H1 (cell line): Measurements from ENCODE around the gene TMPRSS15. TPM values are rescaled to one million over a fixed set of nuclear protein-coding genes. Genes with fewer than 3 reads are reported as not detected.

Experiments used
- CTCF ChIA-PET: fragments of 300-600 bp; sonication (Branson Sonifier 250); formaldehyde crosslinking; loops from one replicate; lab custom pipeline; 2021; ENCODE audit not compliant: partially characterized antibody; lab: Charles Lee
- POLR2A ChIA-PET: fragments of 300-600 bp; sonication (Branson Sonifier 250); formaldehyde crosslinking; loops from one replicate; lab custom pipeline; 2021; ENCODE audit warnings: inconsistent platforms; ENCODE audit not compliant: partially characterized antibody; lab: Charles Lee
- DNase-seq, 2 experiments: peaks; one replicate each; pipeline versions ENCODE4 v3.0.0 to v3.0.0-alpha.2; 2010 to 2022; ENCODE audit warnings: low spot score in 2 of 2, low read depth in 1 of 2, mixed read lengths in 1 of 2
- FAIRE-seq: peaks from 2 replicates; lab custom pipeline; 2011; peaks lifted over from hg19 to GRCh38; lab: Jason Lieb, UNC
- H2AFZ ChIP-seq: 2 replicates; pipeline ENCODE4 v1.8.1; 2012; ENCODE audit warnings: low read length, inconsistent platforms
- H2AK5ac ChIP-seq: 2 replicates; pipeline ENCODE4 v1.6.1; 2013; ENCODE audit warnings: low read depth, low read length
- H2BK120ac ChIP-seq: replicated peaks from 2 replicates; pipeline ENCODE3; 2013; ENCODE audit warnings: low read depth, low read length, inconsistent platforms
- H2BK12ac ChIP-seq: 2 replicates; pipeline ENCODE4 v1.6.1; 2013; ENCODE audit warnings: low read depth, low read length
- H2BK15ac ChIP-seq: 2 replicates; pipeline ENCODE4 v1.6.1; 2013; ENCODE audit warnings: low read length
- H2BK20ac ChIP-seq: 2 replicates; pipeline ENCODE4 v1.6.1; 2013; ENCODE audit warnings: low read length
- H2BK5ac ChIP-seq: 2 replicates; pipeline ENCODE4 v1.6.1; 2013; ENCODE audit warnings: low read depth, low read length
- H3K14ac ChIP-seq: 2 replicates; pipeline ENCODE4 v1.6.1; 2013; ENCODE audit warnings: inconsistent platforms; ENCODE audit not compliant: insufficient read length
- H3K18ac ChIP-seq: 2 replicates; pipeline ENCODE4 v1.6.1; 2013; ENCODE audit warnings: low read length; ENCODE audit errors: extremely low read depth
- H3K23ac ChIP-seq: 2 replicates; pipeline ENCODE4 v1.6.1; 2013; ENCODE audit warnings: inconsistent platforms; ENCODE audit not compliant: insufficient read length
- H3K23me2 ChIP-seq: 2 replicates; pipeline ENCODE4 v1.6.1; 2013; ENCODE audit warnings: low read depth, low read length
- H3K27ac ChIP-seq: 2 replicates; pipeline ENCODE4 v1.6.1; 2011; ENCODE audit warnings: low read depth, low read length, inconsistent platforms
- H3K27me3 ChIP-seq, 4 experiments: replicated peaks in 1 of 4; 1 replicate in 1 of 4; 2 replicates in 3 of 4; pipeline versions ENCODE4 v1.6.1 to v1.8.1; 2011 to 2013; ENCODE audit warnings: low read length in 3 of 4, mild to moderate bottlenecking in 3 of 4, inconsistent platforms in 2 of 4, mixed read lengths in 2 of 4, moderate library complexity in 1 of 4; ENCODE audit not compliant: control insufficient read depth in 3 of 4, insufficient read depth in 3 of 4; ENCODE audit errors: extremely low read depth in 1 of 4
- H3K36me3 ChIP-seq, 4 experiments: 2 replicates each; pipeline versions ENCODE4 v1.6.1 to v1.8.1; 2011 to 2013; ENCODE audit warnings: mild to moderate bottlenecking in 4 of 4, low read length in 3 of 4, moderate library complexity in 2 of 4, control low read depth in 1 of 4, inconsistent platforms in 1 of 4; ENCODE audit not compliant: insufficient read depth in 4 of 4, control insufficient read depth in 2 of 4
- H3K4ac ChIP-seq: replicated peaks from 2 replicates; pipeline ENCODE3; 2013; ENCODE audit warnings: low read length, low read depth, mixed read lengths, inconsistent platforms; ENCODE audit not compliant: insufficient read length
- H3K4me1 ChIP-seq, 4 experiments: replicated peaks in 1 of 4; 1 replicate in 1 of 4; 2 replicates in 3 of 4; pipeline versions ENCODE4 v1.6.1 to v1.8.1; 2011 to 2013; ENCODE audit warnings: low read length in 3 of 4, inconsistent platforms in 2 of 4, mixed read lengths in 1 of 4; ENCODE audit not compliant: insufficient read depth in 4 of 4, control insufficient read depth in 3 of 4
- H3K4me2 ChIP-seq, 2 experiments: 2 replicates each; pipeline versions ENCODE4 v1.6.1 to v1.8.1; 2011 to 2013; ENCODE audit warnings: low read depth in 2 of 2, low read length in 2 of 2, control low read depth in 1 of 2, inconsistent platforms in 1 of 2, mild to moderate bottlenecking in 1 of 2; ENCODE audit not compliant: insufficient read depth in 1 of 2
- H3K4me3 ChIP-seq, 4 experiments: fragments of 200-600, 300-600 bp in 1 of 4; sonication (generic), shearing (Covaris generic), sonication (Bioruptor Twin) in 1 of 4; 2 replicates each; pipeline versions ENCODE4 v1.5.1 to v1.8.1; 2011 to 2016; ENCODE audit warnings: low read length in 4 of 4, low read depth in 3 of 4, control low read depth in 2 of 4, inconsistent platforms in 2 of 4, mild to moderate bottlenecking in 2 of 4, mixed read lengths in 1 of 4, moderate library complexity in 1 of 4; ENCODE audit not compliant: insufficient read depth in 2 of 4; ENCODE audit errors: extremely low read depth in 1 of 4
- H3K56ac ChIP-seq: replicated peaks from 2 replicates; pipeline ENCODE3; 2013; ENCODE audit warnings: low read depth, mild to moderate bottlenecking, mixed read lengths, low read length, inconsistent platforms; ENCODE audit not compliant: insufficient read length
- H3K79me1 ChIP-seq: 2 replicates; pipeline ENCODE4 v1.6.1; 2013; ENCODE audit warnings: low read depth, low read length, control low read depth
- H3K79me2 ChIP-seq, 2 experiments: 2 replicates each; pipeline versions ENCODE4 v1.6.1 to v1.8.1; 2012 to 2013; ENCODE audit warnings: low read length in 2 of 2, mild to moderate bottlenecking in 2 of 2, inconsistent platforms in 1 of 2; ENCODE audit not compliant: insufficient read depth in 2 of 2, control insufficient read depth in 1 of 2
- H3K9ac ChIP-seq, 4 experiments: replicated peaks in 1 of 4; 1 replicate in 1 of 4; 2 replicates in 3 of 4; pipeline versions ENCODE4 v1.6.1 to v1.8.1; 2011 to 2013; ENCODE audit warnings: low read depth in 3 of 4, low read length in 3 of 4, control low read depth in 2 of 4, mild to moderate bottlenecking in 2 of 4, moderate library complexity in 2 of 4, inconsistent platforms in 1 of 4; ENCODE audit errors: extremely low read depth in 1 of 4
- H3K9me3 ChIP-seq, 2 experiments: 2 replicates each; pipeline versions ENCODE4 v1.6.1 to v1.8.1; 2012 to 2013; ENCODE audit warnings: mild to moderate bottlenecking in 2 of 2, moderate library complexity in 2 of 2, control low read depth in 1 of 2, inconsistent platforms in 1 of 2, low read depth in 1 of 2, low read length in 1 of 2, mixed read lengths in 1 of 2; ENCODE audit not compliant: insufficient read depth in 2 of 2
- H4K20me1 ChIP-seq, 2 experiments: replicated peaks in 1 of 2; 2 replicates each; pipeline versions ENCODE3 to v1.8.1; 2011 to 2013; ENCODE audit warnings: inconsistent platforms in 2 of 2, low read length in 2 of 2, mild to moderate bottlenecking in 1 of 2; ENCODE audit not compliant: insufficient read depth in 2 of 2, control insufficient read depth in 1 of 2
- H4K5ac ChIP-seq: 2 replicates; pipeline ENCODE4 v1.6.1; 2013; ENCODE audit warnings: low read length, low read depth, mixed read lengths, inconsistent platforms; ENCODE audit not compliant: insufficient read length
- H4K8ac ChIP-seq: 2 replicates; pipeline ENCODE4 v1.8.0; 2013; ENCODE audit warnings: mild to moderate bottlenecking, moderate library complexity, low read length, inconsistent platforms; ENCODE audit not compliant: insufficient read depth; ENCODE audit errors: extremely low read depth
- H4K91ac ChIP-seq: replicated peaks from 2 replicates; pipeline ENCODE3; 2013; ENCODE audit warnings: low read length, mixed read lengths, inconsistent platforms; ENCODE audit not compliant: insufficient read length
- RAD21 ChIP-seq, 2 experiments: IDR thresholded peaks in 1 of 2; conservative IDR thresholded peaks in 1 of 2; 2 replicates each; pipeline ENCODE4 v1.6.1; 2011; ENCODE audit warnings: low read depth in 2 of 2, low read length in 2 of 2, improper control_type of control experiment in 1 of 2, inconsistent platforms in 1 of 2, mild to moderate bottlenecking in 1 of 2, moderate library complexity in 1 of 2
- SUZ12 ChIP-seq: fragments of 200-600 bp; sonication (generic); IDR thresholded peaks from 2 replicates; pipeline ENCODE4 v1.6.1; 2012; ENCODE audit warnings: mild to moderate bottlenecking, inconsistent platforms, low read length, moderate library complexity, mixed read lengths
- WGBS, 2 experiments: shearing (Covaris generic) in 1 of 2; methylation state at CpG; one replicate each; pipeline versions ENCODE4 v1.1.6 to v1.1.7; 2013 to 2015; ENCODE audit warnings: low lambda C conversion rate in 2 of 2, mixed read lengths in 2 of 2, inconsistent platforms in 1 of 2, low coverage in 1 of 2, missing lambda C conversion rate in 1 of 2; ENCODE audit not compliant: insufficient replicate concordance in 2 of 2, insufficient coverage in 1 of 2, insufficient read length in 1 of 2; ENCODE audit errors: extremely low coverage in 1 of 2, missing lambda C conversion rate in 1 of 2; 5-methylcytosine and 5-hydroxymethylcytosine counted together
- polyA plus RNA-seq, 7 experiments: library from polyadenylated mRNA; depleted of rRNA in 3 of 7; stranded (reverse) in 5 of 7; unstranded in 2 of 7; fragments of >200 nt in 5 of 7; fragments of 200-250 nt in 2 of 7; gene quantifications; 1 replicate in 5 of 7; 2 replicates in 1 of 7; 4 replicates in 1 of 7; pipeline versions ENCODE4 v1.2.1 to v1.2.3, GENCODE V29; 2011 to 2013; ENCODE audit warnings: missing spikeins in 2 of 7, mixed read lengths in 2 of 7
- total RNA-seq: library from RNA; stranded (reverse); fragmentation: NEBNext Ultra II Directional; extraction: Animal tissue kit (Norgen Biotek cat#: 25700); gene quantifications from 2 replicates; pipeline ENCODE4 v1.2.1, GENCODE V29; 2021

The TMPRSS15 gene
- total and polyA plus RNA-seq, 2 of the 8 experiments (the other 6 are each of a cell fraction or from before 2014, with no cell fraction given) = not detected

- Histone ChIP-seq H3K23me2 (no peaks in the 10 kb centered on the region; the same call in 1 of the 2 replicates), H3K27ac (no peak overlapping the region), H3K14ac (no peak overlapping the region), H2BK120ac (no peak overlapping the region), H2BK5ac (no peak overlapping the region), H2BK20ac (no peak overlapping the region), H2BK12ac (no peak overlapping the region), H3K27me3 (no peaks in the 10 kb centered on the region), H4K20me1 (no peaks in the 10 kb centered on the region), H3K79me2 (no peaks in the 10 kb centered on the region), H3K9me3 (no peaks in the 10 kb centered on the region), H3K23ac (no peak overlapping the region), H3K79me1 (no peaks in the 10 kb centered on the region), H3K4ac (no peak overlapping the region), H2AK5ac (no peak overlapping the region), H2AFZ (no peak overlapping the region), H3K36me3 (no peaks in the 10 kb centered on the region), H3K56ac (no peak overlapping the region), H4K5ac (no peak overlapping the region), H3K4me3 (no peak overlapping the region), H2BK15ac (no peak overlapping the region), H4K91ac (no peak overlapping the region), H3K4me2 (no peak overlapping the region), H4K8ac (no peak overlapping the region), H3K18ac (no peak overlapping the region), H3K4me1 (no peaks in the 10 kb centered on the region), H3K9ac (no peak overlapping the region)
- FAIRE-seq (no peak), DNase-seq (no peak)
- ChIA-PET CTCF (no interaction called here), POLR2A (no interaction called here)
- TF ChIP-seq SUZ12 (no peak), RAD21 (IDR thresholded peaks at IDR 0.05 in 1 of 2, conservative IDR thresholded peaks at IDR 0.05 in 1 of 2; ENCODE audit: low read depth in 2 of 2, low read length in 2 of 2) (peak; percentile 6 to 13; a peak in 2 of 4 replicates)
- 88% methylated on average over 1 of the region's 1 CpG; no CpG with 5 or more reads in 1 of the 2 experiments for WGBS, 2 experiments
Observed at GRCh38 chr21:18370301-18370700, 33.3 kb downstream of the TMPRSS15 start.
